Osteocyte (in vitro differentiated cells): ENCODE measurements around the gene ATP8A2. TPM values are rescaled to one million over a fixed set of nuclear protein-coding genes. Genes with fewer than 3 reads are reported as not detected.
A peak's percentile ranks its signal among the peaks of the same experiment; 100 is the strongest.

ENCODE experiments used
- DNase-seq: peaks from one replicate; pipeline ENCODE4 v3.0.0; 2021; ENCODE audit warnings: mixed read lengths; ENCODE audit not compliant: unreplicated experiment; ENCODE audit errors: extremely low spot score
- H3K27ac Mint-ChIP-seq: one replicate; pipeline ENCODE4 v1.8.0; 2021; ENCODE audit warnings: mild to moderate bottlenecking, mixed read lengths; ENCODE audit not compliant: unreplicated experiment
- H3K27me3 Mint-ChIP-seq: one replicate; pipeline ENCODE4 v1.8.0; 2021; ENCODE audit warnings: mixed read lengths; ENCODE audit not compliant: unreplicated experiment
- H3K36me3 Mint-ChIP-seq: one replicate; pipeline ENCODE4 v1.8.0; 2021; ENCODE audit warnings: mixed read lengths; ENCODE audit not compliant: unreplicated experiment
- H3K4me1 Mint-ChIP-seq: one replicate; pipeline ENCODE4 v1.8.0; 2021; ENCODE audit warnings: mixed read lengths; ENCODE audit not compliant: unreplicated experiment
- H3K4me3 Mint-ChIP-seq: one replicate; pipeline ENCODE4 v1.8.0; 2021; ENCODE audit warnings: mild to moderate bottlenecking, moderate library complexity, mixed read lengths; ENCODE audit not compliant: unreplicated experiment
- H3K9me3 Mint-ChIP-seq: one replicate; pipeline ENCODE4 v1.8.0; 2021; ENCODE audit warnings: mixed read lengths; ENCODE audit not compliant: unreplicated experiment
- total RNA-seq: library from RNA; stranded (reverse); gene quantifications from 2 replicates; pipeline ENCODE4 v1.2.1, GENCODE V29; 2021
- TF ChIP-seq, protein P1 (sequence below): fragments of 200-600 bp; sonication (generic); IDR thresholded peaks from 2 replicates; pipeline ENCODE4 v1.5.0; 2021; ENCODE audit warnings: antibody characterized with exemption, mild to moderate bottlenecking, moderate library complexity

The ATP8A2 gene
- total RNA-seq, 1 donor from 2014 or later: 1.1 TPM

DNA sequence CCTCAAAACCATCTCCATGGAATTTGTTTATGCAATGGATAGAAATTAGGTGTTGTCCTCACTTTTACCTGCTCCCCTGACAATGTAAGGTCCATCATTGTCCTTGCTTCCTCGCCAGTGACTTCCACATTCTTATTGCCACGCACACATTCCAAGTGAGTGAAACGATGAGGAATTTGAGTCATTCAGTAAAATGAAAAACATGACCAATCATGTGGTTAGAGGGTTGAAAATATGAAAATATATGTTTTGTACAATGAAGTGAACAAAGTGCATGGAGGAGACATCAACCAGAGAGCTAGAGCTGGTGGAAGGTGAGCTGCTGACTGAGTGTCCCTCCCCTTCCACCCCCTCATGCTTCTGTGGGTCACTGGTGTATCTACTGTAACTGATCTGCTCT lies 91.7 kb downstream of the ATP8A2 start:
- Mint-ChIP-seq H3K4me3 (no peak overlapping the region), H3K27me3 (peaks cover 44% of the 10 kb centered on the region), H3K9me3 (no peaks in the 10 kb centered on the region), H3K27ac (no peak overlapping the region), H3K4me1 (no peaks in the 10 kb centered on the region), H3K36me3 (no peaks in the 10 kb centered on the region)
- no peak for DNase-seq
- TF ChIP-seq, protein P1, sequence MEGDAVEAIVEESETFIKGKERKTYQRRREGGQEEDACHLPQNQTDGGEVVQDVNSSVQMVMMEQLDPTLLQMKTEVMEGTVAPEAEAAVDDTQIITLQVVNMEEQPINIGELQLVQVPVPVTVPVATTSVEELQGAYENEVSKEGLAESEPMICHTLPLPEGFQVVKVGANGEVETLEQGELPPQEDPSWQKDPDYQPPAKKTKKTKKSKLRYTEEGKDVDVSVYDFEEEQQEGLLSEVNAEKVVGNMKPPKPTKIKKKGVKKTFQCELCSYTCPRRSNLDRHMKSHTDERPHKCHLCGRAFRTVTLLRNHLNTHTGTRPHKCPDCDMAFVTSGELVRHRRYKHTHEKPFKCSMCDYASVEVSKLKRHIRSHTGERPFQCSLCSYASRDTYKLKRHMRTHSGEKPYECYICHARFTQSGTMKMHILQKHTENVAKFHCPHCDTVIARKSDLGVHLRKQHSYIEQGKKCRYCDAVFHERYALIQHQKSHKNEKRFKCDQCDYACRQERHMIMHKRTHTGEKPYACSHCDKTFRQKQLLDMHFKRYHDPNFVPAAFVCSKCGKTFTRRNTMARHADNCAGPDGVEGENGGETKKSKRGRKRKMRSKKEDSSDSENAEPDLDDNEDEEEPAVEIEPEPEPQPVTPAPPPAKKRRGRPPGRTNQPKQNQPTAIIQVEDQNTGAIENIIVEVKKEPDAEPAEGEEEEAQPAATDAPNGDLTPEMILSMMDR: no peak

DNA sequence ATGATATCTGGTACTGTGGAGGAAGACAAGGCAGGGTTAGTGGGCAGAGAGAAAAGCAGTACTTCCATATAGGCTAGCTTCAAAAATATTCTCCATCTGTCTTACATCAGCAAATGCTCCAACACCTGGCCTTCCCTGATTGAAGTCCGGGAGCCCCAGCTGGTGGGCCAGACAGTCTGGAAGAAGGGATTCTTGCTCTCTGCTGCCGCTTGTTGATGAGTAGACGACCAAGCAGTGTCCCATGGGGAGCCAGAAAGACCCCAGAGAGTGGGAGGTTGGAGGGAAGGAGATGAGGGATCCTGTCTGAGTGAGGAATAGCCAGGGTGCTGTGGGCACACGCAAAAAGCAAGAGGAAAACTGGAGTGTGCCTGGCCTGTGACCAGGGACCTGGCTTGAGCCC lies 95.1 kb downstream of the ATP8A2 start:
- H3K36me3 Mint-ChIP-seq: no peaks in the 10 kb centered on the region
- DNase-seq: no peak
- no peaks in the 10 kb centered on the region for H3K9me3 Mint-ChIP-seq
- H3K4me3 Mint-ChIP-seq: no peak overlapping the region
- TF ChIP-seq, protein P1: no peak
- H3K4me1 Mint-ChIP-seq: peaks cover 4% of the 10 kb centered on the region
- H3K27me3 Mint-ChIP-seq: peaks cover 54% of the 10 kb centered on the region
- no peak overlapping the region for H3K27ac Mint-ChIP-seq

GRCh38 chr13:25468325-25469168 lies 96.8 kb downstream of the ATP8A2 start:
- H3K27me3 Mint-ChIP-seq: peaks cover 54% of the 10 kb centered on the region
- H3K9me3 Mint-ChIP-seq: no peaks in the 10 kb centered on the region
- H3K4me3 Mint-ChIP-seq: peak overlapping the region; percentile 59
- no peaks in the 10 kb centered on the region for H3K36me3 Mint-ChIP-seq
- TF ChIP-seq, protein P1: no peak
- DNase-seq: no peak
- H3K4me1 Mint-ChIP-seq: peaks cover 4% of the 10 kb centered on the region
- no peak overlapping the region for H3K27ac Mint-ChIP-seq

DNA sequence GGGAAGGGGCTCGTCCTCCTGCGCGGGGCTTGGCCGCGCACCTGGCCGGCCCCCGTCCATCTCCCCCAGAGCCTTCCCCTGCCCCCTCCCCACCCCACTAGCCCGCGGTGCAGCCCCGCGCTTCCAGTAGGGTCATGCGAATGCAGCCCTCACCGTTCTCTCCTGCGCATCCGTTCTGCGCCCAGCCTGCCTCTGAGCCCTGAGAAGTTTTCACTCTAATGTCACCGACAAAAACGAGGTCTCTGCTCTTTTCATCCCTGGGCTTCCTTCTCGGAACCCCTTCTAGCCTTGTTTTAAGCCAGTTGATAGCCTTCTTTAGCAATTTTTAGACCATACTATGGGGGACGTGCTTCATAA lies 97.4 kb downstream of the ATP8A2 start:
- Mint-ChIP-seq H3K4me1 (peaks cover 4% of the 10 kb centered on the region), H3K36me3 (no peaks in the 10 kb centered on the region), H3K4me3 (peak overlapping the region; percentile 50), H3K9me3 (no peaks in the 10 kb centered on the region), H3K27me3 (peaks cover 54% of the 10 kb centered on the region), H3K27ac (no peak overlapping the region)
- TF ChIP-seq, protein P1: no peak
- no peak for DNase-seq

DNA sequence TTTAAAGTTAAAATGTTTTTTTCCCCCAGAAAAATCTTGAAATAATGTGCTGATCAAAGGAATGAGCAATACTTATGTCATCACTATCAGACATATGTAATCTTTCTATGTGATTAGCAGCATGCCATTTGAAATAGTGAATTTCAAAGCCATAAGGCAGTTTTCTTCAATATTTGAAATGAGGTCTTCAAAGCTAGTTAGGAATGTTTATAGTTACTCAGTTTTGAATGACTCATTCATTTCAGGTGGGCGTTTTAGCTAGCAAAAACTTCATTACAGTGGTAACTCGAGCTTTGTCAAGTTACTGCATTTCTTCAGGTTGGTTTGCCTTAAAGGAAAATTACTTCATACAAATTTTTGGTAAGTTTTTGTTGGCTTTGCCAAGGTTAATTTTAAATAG lies 102.1 kb downstream of the ATP8A2 start:
- no peak overlapping the region for H3K27ac Mint-ChIP-seq
- DNase-seq: no peak

More for the DNA sequence above, 102.1 kb downstream of the ATP8A2 start:
- Mint-ChIP-seq H3K4me3 (no peak overlapping the region), H3K36me3 (no peaks in the 10 kb centered on the region), H3K4me1 (peaks cover 3% of the 10 kb centered on the region), H3K27me3 (peaks cover 45% of the 10 kb centered on the region), H3K9me3 (no peaks in the 10 kb centered on the region)
- TF ChIP-seq, protein P1: no peak
